Testis (tissue), 3 donors: ENCODE results near the gene TMEM109. TPM values are rescaled to one million over a fixed set of nuclear protein-coding genes. Genes with fewer than 3 reads are reported as not detected.

Experiments used
- DNase-seq: peaks from one replicate; pipeline ENCODE4 v3.0.0-alpha.2; 2019
- H3K27ac ChIP-seq, 2 donors: fragments of 200-600 bp; sonication (generic); one replicate each; pipeline ENCODE4 v1.5.1; 2019
- H3K27me3 ChIP-seq: fragments of 200-600 bp; sonication (generic); one replicate; pipeline ENCODE4 v1.5.1; 2019
- H3K36me3 ChIP-seq: fragments of 200-600 bp; sonication (generic); one replicate; pipeline ENCODE4 v1.5.1; 2017; ENCODE audit warnings: low read depth; ENCODE audit errors: missing control alignments
- H3K4me1 ChIP-seq: fragments of 200-600 bp; sonication (generic); one replicate; pipeline ENCODE4 v1.5.1; 2019
- H3K4me3 ChIP-seq, 2 donors: fragments of 200-600 bp; sonication (generic); one replicate each; pipeline ENCODE4 v1.5.1; 2017 to 2019
- H3K9me3 ChIP-seq: fragments of 200-600 bp; sonication (generic); one replicate; pipeline ENCODE4 v1.5.1; 2017
- CTCF ChIP-seq, 3 experiments: fragments of 450-650 bp in 2 of 3; fragments of 200-600 bp in 1 of 3; sonication (generic) in 1 of 3; IDR thresholded peaks; one replicate each; pipeline ENCODE4 v1.5.1; 2016 to 2019; ENCODE audit warnings: antibody characterized with exemption in 3 of 3, mild to moderate bottlenecking in 2 of 3, moderate library complexity in 1 of 3
- POLR2A ChIP-seq: fragments of 450-650 bp; IDR thresholded peaks from one replicate; pipeline ENCODE4 v1.6.1; 2017; ENCODE audit warnings: antibody characterized with exemption, mild to moderate bottlenecking, moderate library complexity
- WGBS, 2 donors: methylation state at CpG; one replicate each; pipeline ENCODE4 v1.1.5; 2018; 5-methylcytosine and 5-hydroxymethylcytosine counted together
- intact Hi-C: fragments of 100-400 bp; cut with DNase I; formaldehyde crosslinking; loops from one replicate; pipeline ENCODE4 v1.15.1; 2023; ENCODE audit warnings: low total_unique reads
- polyA plus RNA-seq: library from polyadenylated mRNA; stranded (reverse); fragments of 350-450 nt; fragmentation: Illumina TruSeq; extraction: RNeasy Lipid Tissue Mini Kit (QIAGEN cat#74804); gene quantifications from one replicate; pipeline ENCODE4 v1.2.3, GENCODE V29; 2014; ENCODE audit warnings: low read depth, low replicate concordance; ENCODE audit not compliant: insufficient read depth
- total RNA-seq, 2 donors: library from RNA; depleted of rRNA; stranded (reverse); fragments of >200 nt; gene quantifications; one replicate each; pipeline ENCODE4 v1.2.3, GENCODE V29; 2016

The TMEM109 gene
- total and polyA plus RNA-seq, 3 donors from 2014 or later, result 28.1 to 59.1 (median 46.7) TPM

GRCh38 chr11:60867871-60868681 is 45.9 kb upstream of the TMEM109 start:
- 88 to 90% methylated on average over 10 of the region's 10 CpGs for WGBS, 2 donors

GRCh38 chr11:60868682-60869450 is 45.1 kb upstream of the TMEM109 start:
- Histone ChIP-seq H3K27ac (no peak overlapping the region), H3K4me3 (no peak overlapping the region), H3K9me3 (no peaks in the 10 kb centered on the region), H3K27me3 (no peaks in the 10 kb centered on the region), H3K4me1 (peaks cover 23% of the 10 kb centered on the region), H3K36me3 (no peaks in the 10 kb centered on the region)
- 89 to 94% methylated on average over 9 to 10 of the region's 10 CpGs for WGBS, 2 donors
- no peak for TF ChIP-seq CTCF (IDR thresholded peaks at IDR 0.05)
- TF ChIP-seq POLR2A, result no peak
- intact Hi-C loops, result no loop called here
- DNase-seq, result peak; percentile 11

More at GRCh38 chr11:60867871-60868681, 45.9 kb upstream of the TMEM109 start:
- H3K9me3 ChIP-seq, result no peaks in the 10 kb centered on the region
- intact Hi-C loops, result no loop called here
- H3K27ac ChIP-seq, result no peak overlapping the region
- no peak overlapping the region for H3K4me3 ChIP-seq
- peak; percentile 9 for DNase-seq
- peaks cover 26% of the 10 kb centered on the region for H3K4me1 ChIP-seq
- H3K36me3 ChIP-seq, result no peaks in the 10 kb centered on the region
- TF ChIP-seq CTCF (IDR thresholded peaks at IDR 0.05) (no peak), POLR2A (no peak)
- H3K27me3 ChIP-seq, result no peaks in the 10 kb centered on the region

GRCh38 chr11:60869451-60869825 is 44.5 kb upstream of the TMEM109 start:
- intact Hi-C loops, result no loop called here
- no peaks in the 10 kb centered on the region for H3K36me3 ChIP-seq
- peak overlapping the region in 1 of 2 donors; percentile 66 for H3K27ac ChIP-seq
- no peak overlapping the region for H3K4me3 ChIP-seq
- 97% methylated on average over 4 to 7 of the region's 7 CpGs for WGBS, 2 donors
- H3K4me1 ChIP-seq, result peaks cover 18% of the 10 kb centered on the region
- no peaks in the 10 kb centered on the region for H3K9me3 ChIP-seq
- TF ChIP-seq POLR2A (no peak), CTCF (IDR thresholded peaks at IDR 0.05) (no peak)
- peak; percentile 9 for DNase-seq
- no peaks in the 10 kb centered on the region for H3K27me3 ChIP-seq

GRCh38 chr11:60870276-60870675 is 43.7 kb upstream of the TMEM109 start:
- Histone ChIP-seq H3K4me3 (no peak overlapping the region), H3K36me3 (no peaks in the 10 kb centered on the region), H3K9me3 (no peaks in the 10 kb centered on the region), H3K27ac (peak overlapping the region; percentile 44 to 66), H3K27me3 (no peaks in the 10 kb centered on the region), H3K4me1 (peaks cover 18% of the 10 kb centered on the region)
- intact Hi-C loops, result no loop called here
- TF ChIP-seq POLR2A (no peak), CTCF (IDR thresholded peaks at IDR 0.05) (no peak)
- peak; percentile 10 for DNase-seq
- 83 to 90% methylated on average over 3 of the region's 3 CpGs for WGBS, 2 donors
